Tibial nerve (tissue), 4 donors: ENCODE measurements around the gene PCDHGA2. TPM values are rescaled to one million over a fixed set of nuclear protein-coding genes. Genes with fewer than 3 reads are reported as not detected.
A peak's percentile ranks its signal among the peaks of the same experiment; 100 is the strongest.
"Not testable (repeated sequence)": the region's sequence is repeated elsewhere in the genome, so short reads cannot be mapped to it uniquely, and the experiment has no call there.

Experiments
- DNase-seq, 2 donors: peaks; one replicate each; pipeline ENCODE4 v3.0.0-alpha.2; 2019; ENCODE audit warnings: low spot score in 2 of 2
- H3K27ac ChIP-seq, 4 donors: fragments of 200-600 bp; sonication (generic) in 3 of 4; one replicate each; pipeline ENCODE4 v1.5.1; 2017 to 2019; ENCODE audit warnings: mild to moderate bottlenecking in 1 of 4
- H3K27me3 ChIP-seq, 2 donors: fragments of 200-600 bp; sonication (generic) in 1 of 2; one replicate each; pipeline versions ENCODE4 v1.5.1 to v1.6.0; 2017 to 2019
- H3K36me3 ChIP-seq, 3 donors: fragments of 200-600 bp; sonication (generic); one replicate each; pipeline ENCODE4 v1.5.1; 2018 to 2019
- H3K4me1 ChIP-seq, 4 donors: fragments of 200-600 bp; sonication (generic) in 3 of 4; one replicate each; pipeline ENCODE4 v1.5.1; 2017 to 2019
- H3K4me3 ChIP-seq, 4 donors: fragments of 200-600 bp; sonication (generic) in 3 of 4; one replicate each; pipeline ENCODE4 v1.5.1; 2017 to 2019; ENCODE audit warnings: mild to moderate bottlenecking in 1 of 4, moderate library complexity in 1 of 4
- H3K9me3 ChIP-seq, 4 donors: fragments of 200-600 bp; sonication (generic) in 3 of 4; one replicate each; pipeline ENCODE4 v1.5.1; 2017 to 2019
- EP300 ChIP-seq, 2 donors: sonication (generic); formaldehyde crosslinking; IDR thresholded peaks; one replicate each; pipeline ENCODE4 v1.6.1; 2017; ENCODE audit warnings: antibody characterized with exemption in 2 of 2, mild to moderate bottlenecking in 1 of 2
- POLR2A ChIP-seq, 2 donors: fragments of 450-650 bp; IDR thresholded peaks; one replicate each; pipeline ENCODE4 v1.6.1; 2017; ENCODE audit warnings: antibody characterized with exemption in 2 of 2, mild to moderate bottlenecking in 2 of 2, moderate library complexity in 2 of 2
- whole genome bisulfite sequencing, 2 donors: methylation state at CpG; one replicate each; pipeline ENCODE4 v1.1.5; 2018; 5-methylcytosine and 5-hydroxymethylcytosine counted together
- total RNA-seq, 4 donors: library from RNA; depleted of rRNA; stranded (reverse); fragments of >200 nt; gene quantifications; one replicate each; pipeline ENCODE4 v1.1.0, GENCODE V29; 2016
- TF ChIP-seq, protein P1 (sequence below), 5 experiments: fragments of 200-600 bp in 3 of 5; fragments of 450-650 bp in 2 of 5; sonication (generic) in 3 of 5; IDR thresholded peaks; one replicate each; pipeline ENCODE4 v1.5.1; 2016 to 2019; ENCODE audit warnings: antibody characterized with exemption in 5 of 5, mild to moderate bottlenecking in 3 of 5, moderate library complexity in 2 of 5

Gene PCDHGA2
- total RNA-seq, 4 donors from 2014 or later: 9.6 to 20.4 (median 12.7) TPM

DNA sequence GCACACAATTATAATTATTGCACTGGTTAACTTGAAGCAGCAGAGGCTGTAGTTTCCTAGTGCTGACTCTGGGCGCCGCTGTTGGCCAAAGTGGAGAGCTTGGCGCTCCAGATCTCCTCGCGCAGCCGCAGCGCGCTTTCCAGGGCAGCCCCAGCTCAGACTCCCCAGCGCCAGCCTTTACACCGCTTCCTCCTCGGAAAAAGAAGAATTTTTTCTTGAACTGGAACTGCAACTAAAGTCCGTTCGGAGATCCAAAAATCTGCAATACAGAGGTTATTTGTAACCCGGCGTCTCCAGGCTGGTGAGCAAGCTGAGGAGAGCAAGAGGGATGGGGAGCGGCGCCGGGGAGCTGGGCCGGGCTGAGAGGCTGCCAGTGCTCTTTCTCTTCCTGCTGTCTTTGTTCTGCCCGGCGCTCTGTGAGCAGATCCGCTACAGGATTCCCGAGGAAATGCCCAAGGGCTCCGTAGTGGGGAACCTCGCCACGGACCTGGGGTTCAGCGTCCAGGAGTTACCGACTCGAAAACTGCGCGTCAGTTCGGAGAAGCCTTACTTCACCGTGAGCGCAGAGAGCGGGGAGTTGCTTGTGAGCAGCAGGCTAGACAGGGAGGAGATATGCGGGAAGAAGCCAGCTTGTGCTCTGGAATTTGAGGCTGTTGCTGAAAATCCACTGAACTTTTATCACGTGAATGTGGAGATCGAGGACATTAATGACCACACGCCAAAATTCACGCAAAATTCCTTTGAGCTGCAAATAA is 49.2 kb downstream of the PCDHGA2 start, which contains the start of gene PCDHGB4:
Gene PCDHGB4, plus strand, starts transcription at position 142 of the 755 bp plus-strand sequence. Its CDS starts 187 bp downstream, at position 329.
- Histone ChIP-seq H3K9me3 (peaks cover 3 to 97% (median 50%) of the 10 kb centered on the region in 4 donors), H3K36me3 (peaks cover 0 to 48% (median 0%) of the 10 kb centered on the region in 3 donors)
- H3K4me1 ChIP-seq, H3K27me3 ChIP-seq, H3K4me3 ChIP-seq, DNase-seq, H3K27ac ChIP-seq: not testable (repeated sequence)
- WGBS, 2 donors: 10 to 11% methylated on average over 23 to 24 of the region's 40 CpGs
- TF ChIP-seq, protein P1, sequence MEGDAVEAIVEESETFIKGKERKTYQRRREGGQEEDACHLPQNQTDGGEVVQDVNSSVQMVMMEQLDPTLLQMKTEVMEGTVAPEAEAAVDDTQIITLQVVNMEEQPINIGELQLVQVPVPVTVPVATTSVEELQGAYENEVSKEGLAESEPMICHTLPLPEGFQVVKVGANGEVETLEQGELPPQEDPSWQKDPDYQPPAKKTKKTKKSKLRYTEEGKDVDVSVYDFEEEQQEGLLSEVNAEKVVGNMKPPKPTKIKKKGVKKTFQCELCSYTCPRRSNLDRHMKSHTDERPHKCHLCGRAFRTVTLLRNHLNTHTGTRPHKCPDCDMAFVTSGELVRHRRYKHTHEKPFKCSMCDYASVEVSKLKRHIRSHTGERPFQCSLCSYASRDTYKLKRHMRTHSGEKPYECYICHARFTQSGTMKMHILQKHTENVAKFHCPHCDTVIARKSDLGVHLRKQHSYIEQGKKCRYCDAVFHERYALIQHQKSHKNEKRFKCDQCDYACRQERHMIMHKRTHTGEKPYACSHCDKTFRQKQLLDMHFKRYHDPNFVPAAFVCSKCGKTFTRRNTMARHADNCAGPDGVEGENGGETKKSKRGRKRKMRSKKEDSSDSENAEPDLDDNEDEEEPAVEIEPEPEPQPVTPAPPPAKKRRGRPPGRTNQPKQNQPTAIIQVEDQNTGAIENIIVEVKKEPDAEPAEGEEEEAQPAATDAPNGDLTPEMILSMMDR (IDR thresholded peaks at IDR 0.05): peak in 2 of 5 experiments; percentile 17 to 29

GRCh38 chr5:141388661-141389060 is 50.1 kb downstream of the PCDHGA2 start:
- no peak for DNase-seq
- Histone ChIP-seq H3K9me3 (peaks cover 7 to 97% (median 52%) of the 10 kb centered on the region in 4 donors), H3K36me3 (peaks cover 0 to 46% (median 0%) of the 10 kb centered on the region in 3 donors), H3K4me1 (no peaks in the 10 kb centered on the region), H3K27me3 (no peaks in the 10 kb centered on the region), H3K4me3 (no peak overlapping the region), H3K27ac (no peak overlapping the region)
- TF ChIP-seq, protein P1 (IDR thresholded peaks at IDR 0.05): no peak
- TF ChIP-seq EP300 (IDR thresholded peaks at IDR 0.05): no peak
- TF ChIP-seq POLR2A (IDR thresholded peaks at IDR 0.05): no peak
- WGBS, 2 donors: 53 to 58% methylated on average over 10 of the region's 10 CpGs

GRCh38 chr5:141389153-141390042 is 50.8 kb downstream of the PCDHGA2 start:
- TF ChIP-seq EP300 (IDR thresholded peaks at IDR 0.05): no peak
- TF ChIP-seq POLR2A (IDR thresholded peaks at IDR 0.05): no peak
- TF ChIP-seq, protein P1 (IDR thresholded peaks at IDR 0.05): no peak
- H3K4me3 ChIP-seq: no peak overlapping the region
- no peak for DNase-seq
- peaks cover 8 to 97% (median 52%) of the 10 kb centered on the region in 4 donors for H3K9me3 ChIP-seq
- H3K27ac ChIP-seq: no peak overlapping the region
- H3K4me1 ChIP-seq: no peaks in the 10 kb centered on the region
- no peaks in the 10 kb centered on the region for H3K27me3 ChIP-seq
- 42% methylated on average over 51 to 76 of the region's 77 CpGs for whole genome bisulfite sequencing, 2 donors
- H3K36me3 ChIP-seq: peaks cover 0 to 43% (median 0%) of the 10 kb centered on the region in 3 donors

GRCh38 chr5:141392429-141393198 is 54.1 kb downstream of the PCDHGA2 start, which contains the start of gene PCDHGA8:
PCDHGA8 (plus strand) TSS chr5:141392633; CDS start chr5:141392814, 181 bp downstream.
- H3K9me3 ChIP-seq: peaks cover 12 to 97% (median 50%) of the 10 kb centered on the region in 4 donors
- no peak for DNase-seq
- no peak for TF ChIP-seq EP300 (IDR thresholded peaks at IDR 0.05)
- TF ChIP-seq, protein P1 (IDR thresholded peaks at IDR 0.05): no peak
- no peak for TF ChIP-seq POLR2A (IDR thresholded peaks at IDR 0.05)
- H3K36me3 ChIP-seq: peaks cover 0 to 25% (median 0%) of the 10 kb centered on the region in 3 donors
- WGBS, 2 donors: 26 to 33% methylated on average over 38 of the region's 38 CpGs
- no peaks in the 10 kb centered on the region for H3K27me3 ChIP-seq
- H3K4me1 ChIP-seq: no peaks in the 10 kb centered on the region
- no peak within 1 kb of the TSS for H3K4me3 ChIP-seq
- no peak within 1 kb of the TSS for H3K27ac ChIP-seq

Other genes starting within 250 kb of the PCDHGA2 start
- gene PCDHB2, start 244.1 kb upstream of the PCDHGA2 start, total RNA-seq: 1 to 10 TPM; 1.7 to 7.5 (median 4.6) TPM
- gene PCDHB3, start 238.3 kb upstream of the PCDHGA2 start, total RNA-seq: 1 to 10 TPM; 3.9 to 7.4 (median 4.9) TPM
- 10 to 100 TPM in 3 of 4 donors, 1 to 10 TPM in 1; 7.3 to 19.8 (median 14.8) TPM for gene PCDHB4, start 216.9 kb upstream of the PCDHGA2 start, total RNA-seq
- 10 to 100 TPM in 2 of 4 donors, 1 to 10 TPM in 2; 5.9 to 15.5 (median 9.6) TPM for gene PCDHB5, start 203.6 kb upstream of the PCDHGA2 start, total RNA-seq
- gene PCDHB6, start 188.7 kb upstream of the PCDHGA2 start, total RNA-seq: 1 to 10 TPM; 1.8 to 3.7 (median 2.4) TPM
- gene PCDHB7, start 166.1 kb upstream of the PCDHGA2 start, total RNA-seq: 1 to 10 TPM; 4.4 to 7.1 (median 5.5) TPM
- 1 to 10 TPM; 1.0 to 4.2 (median 3.5) TPM for gene PCDHB8, start 161.0 kb upstream of the PCDHGA2 start, total RNA-seq
- 10 to 100 TPM in 3 of 4 donors, 1 to 10 TPM in 1; 9.2 to 17.7 (median 14.6) TPM for gene PCDHB16, start 156.4 kb upstream of the PCDHGA2 start, total RNA-seq
- 1 to 10 TPM; 4.6 to 9.2 (median 7.4) TPM for gene PCDHB9, start 151.6 kb upstream of the PCDHGA2 start, total RNA-seq
- 10 to 100 TPM in 1 of 4 donors, 1 to 10 TPM in 3; 4.8 to 10.4 (median 5.6) TPM for gene PCDHB10, start 146.4 kb upstream of the PCDHGA2 start, total RNA-seq
- 1 to 10 TPM; 6.9 to 8.6 (median 7.6) TPM for gene PCDHB11, start 139.1 kb upstream of the PCDHGA2 start, total RNA-seq
- gene PCDHB12, start 130.0 kb upstream of the PCDHGA2 start, total RNA-seq: 10 to 100 TPM in 3 of 4 donors, 1 to 10 TPM in 1; 5.7 to 12.6 (median 12.2) TPM
- 1 to 10 TPM; 8.2 to 9.8 (median 9.2) TPM for gene PCDHB13, start 124.8 kb upstream of the PCDHGA2 start, total RNA-seq
- gene PCDHB14, start 115.4 kb upstream of the PCDHGA2 start, total RNA-seq: 10 to 100 TPM in 2 of 4 donors, 1 to 10 TPM in 2; 6.6 to 13.0 (median 10.3) TPM
- 1 to 10 TPM; 5.4 to 7.6 (median 6.4) TPM for gene PCDHB15, start 93.4 kb upstream of the PCDHGA2 start, total RNA-seq
- gene SLC25A2, start 34.7 kb upstream of the PCDHGA2 start, total RNA-seq: 1 to 10 TPM in 1 of 4 donors, under 1 TPM in 1, not detected in 2; 0.42 to 4.8 TPM
- 10 to 100 TPM; 49.5 to 80.0 (median 59.5) TPM for gene TAF7, start 18.0 kb upstream of the PCDHGA2 start, total RNA-seq
- 1 to 10 TPM in 3 of 4 donors, under 1 TPM in 1; 0.90 to 2.5 (median 1.8) TPM for gene PCDHGA1, start 8.2 kb upstream of the PCDHGA2 start, total RNA-seq
- 10 to 100 TPM in 1 of 4 donors, 1 to 10 TPM in 3; 6.5 to 10.5 (median 8.7) TPM for gene PCDHGA3, start 5.1 kb downstream of the PCDHGA2 start, total RNA-seq
- gene PCDHGB1, start 11.3 kb downstream of the PCDHGA2 start, total RNA-seq: 1 to 10 TPM; 4.3 to 8.4 (median 6.8) TPM
- 10 to 100 TPM in 2 of 4 donors, 1 to 10 TPM in 2; 5.1 to 13.5 (median 9.2) TPM for gene PCDHGA4, start 16.3 kb downstream of the PCDHGA2 start, total RNA-seq
- 10 to 100 TPM in 2 of 4 donors, 1 to 10 TPM in 2; 9.2 to 14.0 (median 10.4) TPM for gene PCDHGB2, start 21.2 kb downstream of the PCDHGA2 start, total RNA-seq
- gene PCDHGA5, start 25.4 kb downstream of the PCDHGA2 start, total RNA-seq: 10 to 100 TPM in 3 of 4 donors, 1 to 10 TPM in 1; 8.2 to 13.2 (median 12.1) TPM
- gene PCDHGB3, start 31.5 kb downstream of the PCDHGA2 start, total RNA-seq: 10 to 100 TPM in 2 of 4 donors, 1 to 10 TPM in 2; 7.8 to 12.4 (median 10.1) TPM
- 10 to 100 TPM in 2 of 4 donors, 1 to 10 TPM in 2; 7.4 to 12.3 (median 10.1) TPM for gene PCDHGA6, start 35.1 kb downstream of the PCDHGA2 start, total RNA-seq
- 10 to 100 TPM in 1 of 4 donors, 1 to 10 TPM in 3; 7.6 to 12.2 (median 9.2) TPM for gene PCDHGA7, start 44.0 kb downstream of the PCDHGA2 start, total RNA-seq
- gene PCDHGB4, start 48.9 kb downstream of the PCDHGA2 start, total RNA-seq: 10 to 100 TPM in 3 of 4 donors, 1 to 10 TPM in 1; 9.3 to 12.3 (median 11.1) TPM
- 1 to 10 TPM; 5.5 to 9.3 (median 6.6) TPM for gene PCDHGA8, start 53.9 kb downstream of the PCDHGA2 start, total RNA-seq
- gene PCDHGB5, start 59.2 kb downstream of the PCDHGA2 start, total RNA-seq: 10 to 100 TPM in 3 of 4 donors, 1 to 10 TPM in 1; 9.9 to 22.4 (median 16.2) TPM
- gene PCDHGA9, start 64.0 kb downstream of the PCDHGA2 start, total RNA-seq: 10 to 100 TPM in 3 of 4 donors, 1 to 10 TPM in 1; 8.4 to 13.8 (median 11.9) TPM
- 10 to 100 TPM in 3 of 4 donors, 1 to 10 TPM in 1; 9.2 to 16.8 (median 13.9) TPM for gene PCDHGB6, start 69.3 kb downstream of the PCDHGA2 start, total RNA-seq
- gene PCDHGA10, start 74.2 kb downstream of the PCDHGA2 start, total RNA-seq: 10 to 100 TPM in 2 of 4 donors, 1 to 10 TPM in 2; 7.6 to 15.0 (median 10.6) TPM
- 10 to 100 TPM; 14.6 to 19.2 (median 18.0) TPM for gene PCDHGB7, start 78.9 kb downstream of the PCDHGA2 start, total RNA-seq
- 1 to 10 TPM; 8.3 to 9.3 (median 8.9) TPM for gene PCDHGA11, start 82.3 kb downstream of the PCDHGA2 start, total RNA-seq
- 10 to 100 TPM in 2 of 4 donors, 1 to 10 TPM in 2; 7.9 to 19.8 (median 10.1) TPM for gene PCDHGA12, start 91.7 kb downstream of the PCDHGA2 start, total RNA-seq
- 10 to 100 TPM; 40.4 to 77.7 (median 56.3) TPM for gene PCDHGC3, start 137.2 kb downstream of the PCDHGA2 start, total RNA-seq
- gene PCDHGC4, start 146.3 kb downstream of the PCDHGA2 start, total RNA-seq: 10 to 100 TPM in 1 of 4 donors, 1 to 10 TPM in 3; 3.3 to 11.7 (median 5.1) TPM
- gene PCDHGC5, start 150.3 kb downstream of the PCDHGA2 start, total RNA-seq: 1 to 10 TPM; 3.1 to 5.9 (median 3.8) TPM